Lower lobe of right lung (tissue), 2 donors: Measurements from ENCODE around the gene EXD3. TPM values are rescaled to one million over a fixed set of nuclear protein-coding genes. Genes with fewer than 3 reads are reported as not detected.
"Not testable (repeated sequence)": the region's sequence is repeated elsewhere in the genome, so short reads cannot be mapped to it uniquely, and the experiment has no call there.

Experiments used
- ATAC-seq, 2 donors: fragments of 200-7000 bp; cut with Tn5 transposase; one replicate each; pipeline ENCODE4 v1.9.1; 2020 to 2022; ENCODE audit warnings: mild to moderate bottlenecking in 2 of 2, moderate library complexity in 2 of 2
- DNase-seq: peaks from one replicate; pipeline ENCODE4 v3.0.0-alpha.2; 2020
- H3K27ac ChIP-seq: fragments of 200-600 bp; one replicate; pipeline ENCODE4 v1.8.0; 2022
- H3K27me3 ChIP-seq: fragments of 200-600 bp; one replicate; pipeline ENCODE4 v1.8.0; 2022; ENCODE audit warnings: low read depth
- H3K36me3 ChIP-seq: fragments of 200-600 bp; one replicate; pipeline ENCODE4 v1.8.0; 2022; ENCODE audit warnings: mild to moderate bottlenecking
- H3K4me1 ChIP-seq: fragments of 200-600 bp; one replicate; pipeline ENCODE4 v1.8.0; 2022
- H3K4me3 ChIP-seq: fragments of 200-600 bp; one replicate; pipeline ENCODE4 v1.8.0; 2022; ENCODE audit warnings: mild to moderate bottlenecking
- H3K9me3 ChIP-seq: fragments of 200-600 bp; one replicate; pipeline ENCODE4 v1.8.0; 2022
- CTCF ChIP-seq: fragments of 200-600 bp; IDR thresholded peaks from one replicate; pipeline ENCODE4 v1.8.0; 2022; ENCODE audit warnings: antibody characterized with exemption, mild to moderate bottlenecking
- intact Hi-C: fragments of 100-400 bp; cut with DNase I; formaldehyde crosslinking; loops from one replicate; pipeline ENCODE4 v1.11.0; 2022
- total RNA-seq: library from RNA; stranded (reverse); fragmentation: NEBNext Ultra II Directional; extraction: Animal tissue kit (Norgen Biotek cat#: 25700); gene quantifications from one replicate; pipeline ENCODE4 v1.2.1, GENCODE V29; 2021
- donor health status: DM: no; HTN: yes; CAD: no; lungs with severe emphysema.

The EXD3 gene
- total RNA-seq, 1 donor from 2014 or later = 25.2 TPM

DNA sequence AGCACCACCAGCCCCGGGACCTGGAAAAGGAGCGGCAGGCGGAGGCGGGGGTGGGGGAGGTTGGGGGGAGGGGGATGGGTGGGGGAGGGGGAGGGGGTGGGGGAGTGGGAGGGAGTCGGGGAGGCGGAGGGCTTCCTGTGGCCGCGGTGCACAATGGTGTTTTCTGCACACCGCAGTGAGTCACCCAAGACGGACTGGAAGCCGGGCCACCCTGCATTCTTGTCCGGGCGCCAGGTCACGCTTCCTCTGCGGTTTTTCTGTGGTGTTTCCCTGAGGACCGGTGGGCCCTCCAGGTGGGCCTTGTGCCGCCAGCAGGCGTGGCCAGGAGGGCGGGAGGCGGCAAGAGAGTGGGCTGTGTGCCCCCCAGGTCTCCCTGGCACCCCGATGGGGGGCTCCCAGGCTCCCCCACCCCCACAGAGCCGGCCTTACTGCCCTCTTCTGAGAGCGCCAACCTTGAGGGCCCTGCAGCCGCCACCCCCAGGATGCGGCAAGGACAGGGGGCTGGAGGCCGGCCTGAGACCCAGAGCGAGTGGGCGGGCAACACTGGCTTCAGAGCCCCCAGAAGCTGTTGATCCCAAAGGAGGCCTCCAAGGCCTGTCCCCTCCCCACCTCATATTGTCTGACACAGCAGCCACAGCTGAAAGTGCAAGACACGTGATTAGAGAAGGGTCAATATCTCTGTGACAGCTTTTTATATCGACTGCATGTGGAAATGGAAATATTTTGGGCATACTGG is 11.1 kb downstream of the EXD3 start:
- H3K27me3 ChIP-seq = peaks cover 5% of the 10 kb centered on the region
- TF ChIP-seq CTCF = no peak
- no peaks in the 10 kb centered on the region for H3K36me3 ChIP-seq
- no peak overlapping the region for H3K4me3 ChIP-seq
- ATAC-seq (peak; percentile 65 to 78), DNase-seq (peak; percentile 80)
- no peaks in the 10 kb centered on the region for H3K9me3 ChIP-seq
- intact Hi-C loops = no loop called here
- peaks cover 30% of the 10 kb centered on the region for H3K4me1 ChIP-seq
- H3K27ac ChIP-seq = peak overlapping the region; percentile 81

DNA sequence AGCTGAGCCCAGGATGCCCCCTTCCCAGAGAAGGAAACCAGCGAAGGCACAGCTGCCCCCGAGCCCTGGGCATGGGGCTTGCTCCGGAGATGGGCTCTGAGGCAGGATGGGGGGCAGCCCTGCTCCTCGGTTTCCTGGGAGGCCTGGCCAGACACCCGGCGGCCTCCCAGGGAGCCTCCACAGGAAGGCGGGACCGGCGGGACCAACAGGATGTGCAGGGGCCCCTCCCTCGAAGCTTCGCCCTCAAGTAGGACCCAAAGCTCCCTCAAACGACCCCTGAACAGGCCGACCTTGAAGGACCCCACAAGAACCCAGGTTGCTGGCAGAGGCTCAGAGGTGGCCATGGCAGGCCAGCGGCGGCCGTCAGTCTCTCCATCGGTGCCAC is 11.7 kb downstream of the EXD3 start:
- H3K27ac ChIP-seq = peak overlapping the region; percentile 64
- peaks cover 35% of the 10 kb centered on the region for H3K4me1 ChIP-seq
- no peaks in the 10 kb centered on the region for H3K9me3 ChIP-seq
- intact Hi-C loops = no loop called here
- peak overlapping the region; percentile 14 for H3K4me3 ChIP-seq
- H3K36me3 ChIP-seq = no peaks in the 10 kb centered on the region
- DNase-seq (no peak), ATAC-seq (peak in 1 of 2 donors; percentile 1)
- peaks cover 5% of the 10 kb centered on the region for H3K27me3 ChIP-seq
- no peak for TF ChIP-seq CTCF

DNA sequence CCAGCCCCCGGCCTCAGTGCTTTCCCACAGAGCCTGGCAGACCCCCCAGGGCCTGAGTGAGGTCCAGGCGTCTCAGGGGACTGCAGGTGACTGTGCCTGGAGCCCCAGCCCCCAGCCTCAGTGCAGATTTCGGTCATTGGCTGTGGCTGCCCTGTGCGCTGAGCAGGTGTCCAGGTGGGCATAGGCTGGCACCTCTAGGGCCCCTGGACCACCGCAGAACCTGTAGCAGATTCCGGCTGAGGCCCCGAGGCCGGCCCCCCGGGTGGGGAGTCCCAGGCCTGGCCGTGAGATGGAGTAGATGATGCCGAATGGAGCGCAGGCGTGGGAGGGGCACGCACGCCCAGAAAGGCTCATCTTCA is 12.1 kb downstream of the EXD3 start:
- peaks cover 5% of the 10 kb centered on the region for H3K27me3 ChIP-seq
- DNase-seq = no peak
- peaks cover 39% of the 10 kb centered on the region for H3K4me1 ChIP-seq
- peak overlapping the region; percentile 64 for H3K27ac ChIP-seq
- no peaks in the 10 kb centered on the region for H3K36me3 ChIP-seq
- no peak for TF ChIP-seq CTCF
- no peaks in the 10 kb centered on the region for H3K9me3 ChIP-seq
- ATAC-seq = no peak
- intact Hi-C loops = no loop called here
- H3K4me3 ChIP-seq = peak overlapping the region; percentile 14

DNA sequence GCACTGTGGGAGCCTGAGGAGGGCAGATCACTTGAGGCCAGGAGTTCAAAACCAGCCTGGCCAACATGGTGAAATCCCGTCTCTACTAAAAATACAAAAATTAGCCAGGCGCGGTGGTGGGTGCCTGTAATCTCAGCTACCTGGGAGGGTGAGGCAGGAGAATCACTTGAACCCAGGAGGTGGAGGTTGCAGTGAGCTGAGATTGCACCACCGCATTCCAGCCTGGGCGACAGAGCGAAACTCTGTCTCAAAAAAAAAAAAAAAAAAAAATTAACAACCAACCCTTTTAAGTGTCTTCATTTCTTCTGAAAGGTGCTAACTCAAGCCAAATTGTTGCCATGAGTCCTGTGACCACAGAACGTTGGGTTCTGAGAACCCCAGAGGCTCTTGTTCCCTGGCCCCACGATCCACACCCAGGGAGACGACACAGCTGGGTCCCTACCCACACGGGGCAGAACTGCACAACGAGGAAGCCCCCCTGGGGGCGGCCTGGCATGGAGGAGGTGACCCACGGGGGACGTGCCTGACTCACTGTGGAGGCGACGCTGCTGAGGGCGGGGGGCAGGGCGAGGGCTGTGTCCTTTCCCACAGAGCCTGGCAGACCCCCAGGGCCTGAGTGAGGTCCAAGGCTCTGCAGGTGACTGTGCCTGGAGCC is 12.6 kb downstream of the EXD3 start:
- ATAC-seq, H3K36me3 ChIP-seq, DNase-seq, H3K9me3 ChIP-seq, intact Hi-C loops, H3K4me3 ChIP-seq, H3K27me3 ChIP-seq: not testable (repeated sequence)
- Histone ChIP-seq H3K4me1 (peaks cover 44% of the 10 kb centered on the region), H3K27ac (peak overlapping the region; percentile 64)

GRCh38 chr9:137409515-137409914 is 13.4 kb downstream of the EXD3 start:
- Histone ChIP-seq H3K27me3 (peaks cover 5% of the 10 kb centered on the region), H3K4me3 (no peak overlapping the region), H3K9me3 (no peaks in the 10 kb centered on the region), H3K27ac (no peak overlapping the region), H3K36me3 (no peaks in the 10 kb centered on the region), H3K4me1 (peaks cover 44% of the 10 kb centered on the region)
- TF ChIP-seq CTCF = no peak
- intact Hi-C loops = no loop called here
- DNase-seq = no peak
- ATAC-seq = no peak
